ENCODE data around the gene PREX1.
"Not testable (repeated sequence)": the region's sequence is repeated elsewhere in the genome, so short reads cannot be mapped to it uniquely, and the experiment has no call there.

PREX1 gene

DNA sequence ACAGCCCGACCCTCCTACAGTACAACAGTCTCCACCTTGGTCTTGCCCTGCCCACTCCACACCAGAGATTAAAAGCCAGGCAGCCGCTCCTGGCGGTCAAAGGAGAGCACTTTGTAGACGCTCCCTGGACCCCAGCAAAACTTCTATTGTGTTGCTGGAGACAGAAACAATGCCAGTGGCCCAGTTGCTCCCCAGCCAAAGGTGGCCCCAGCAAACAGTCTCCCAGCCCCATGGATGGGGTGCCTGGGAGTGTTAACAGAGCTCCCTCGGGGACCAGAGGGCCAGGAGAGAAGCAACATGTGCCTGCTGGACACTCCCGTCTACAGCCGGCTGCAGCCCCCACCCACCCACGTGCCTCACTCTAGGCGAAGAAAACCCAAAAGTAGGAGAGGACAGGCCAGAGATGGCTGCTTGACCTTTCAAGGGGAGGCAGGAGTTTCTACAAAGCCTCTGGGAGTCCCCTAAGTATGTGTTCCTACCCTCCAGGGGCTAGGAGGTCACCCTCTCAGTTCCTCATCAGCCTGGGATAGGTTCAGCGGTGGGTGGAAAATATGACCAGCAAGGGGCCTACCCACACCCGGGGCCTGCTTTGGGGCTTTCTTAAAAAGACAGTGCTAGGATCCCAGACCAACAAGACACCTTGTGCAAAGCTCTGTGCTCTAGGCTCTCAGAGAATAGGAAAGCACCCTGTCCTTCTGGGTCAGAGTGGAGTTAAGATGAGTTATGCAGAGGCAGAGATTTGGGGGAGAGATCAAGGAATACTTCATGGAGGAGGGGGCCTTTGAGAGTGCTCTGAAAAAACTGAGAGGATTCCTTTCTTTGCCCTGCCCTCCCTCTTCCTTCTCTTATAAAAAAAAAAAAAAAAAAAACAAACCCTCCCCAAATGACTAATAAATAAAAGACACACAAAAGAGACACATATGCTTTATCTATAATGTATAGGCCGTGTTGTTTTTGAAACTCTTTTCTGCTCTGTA, 19.0 kb upstream of the PREX1 start:
- no peak for DNase-seq

DNA sequence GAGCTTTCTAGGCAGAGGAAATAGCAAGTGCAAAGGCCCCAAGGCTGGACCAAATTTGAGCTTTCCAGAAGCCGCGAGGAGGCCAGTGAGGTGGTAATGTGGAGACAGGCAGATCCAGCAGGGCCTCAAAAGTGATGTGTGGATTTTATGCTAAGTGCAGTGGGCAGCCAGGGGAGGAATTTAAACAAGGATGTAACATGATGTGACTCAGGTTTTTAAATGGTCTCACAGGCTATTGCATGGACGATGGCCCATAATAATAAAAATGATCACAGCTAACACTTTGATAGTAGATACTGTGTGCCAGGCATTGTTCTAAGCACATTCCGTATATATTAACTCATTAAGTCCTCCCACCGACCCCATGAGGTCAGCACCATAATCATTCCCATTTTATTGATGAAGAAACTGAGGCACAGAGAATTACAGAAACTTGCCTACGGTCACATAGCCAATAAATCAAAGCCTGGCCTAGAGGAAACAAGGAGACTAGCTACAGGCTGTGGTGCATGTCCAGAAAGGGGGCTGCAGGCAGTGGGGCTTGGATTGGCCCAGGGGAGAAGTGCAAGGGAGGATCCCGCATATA, 18.0 kb upstream of the PREX1 start:
- DNase-seq = no peak

DNA sequence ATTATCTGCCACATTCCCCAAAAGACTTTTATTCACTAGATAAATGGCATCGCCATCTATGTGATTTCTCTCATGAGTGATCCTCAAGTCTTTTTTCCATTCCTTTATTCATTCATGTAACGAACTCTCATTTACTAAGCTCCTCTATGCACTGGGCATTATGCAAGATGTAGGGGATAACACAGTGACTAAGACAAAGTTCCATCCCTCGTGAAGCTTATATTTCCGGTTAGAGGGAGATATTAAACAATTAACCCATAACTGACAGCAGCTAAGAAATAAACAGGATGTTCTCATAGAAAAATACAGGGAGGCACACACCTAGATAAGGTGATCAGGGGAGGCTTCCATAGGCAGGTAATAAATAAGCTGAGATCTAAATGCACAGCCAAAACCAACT, 17.2 kb upstream of the PREX1 start:
- DNase-seq = no peak

DNA sequence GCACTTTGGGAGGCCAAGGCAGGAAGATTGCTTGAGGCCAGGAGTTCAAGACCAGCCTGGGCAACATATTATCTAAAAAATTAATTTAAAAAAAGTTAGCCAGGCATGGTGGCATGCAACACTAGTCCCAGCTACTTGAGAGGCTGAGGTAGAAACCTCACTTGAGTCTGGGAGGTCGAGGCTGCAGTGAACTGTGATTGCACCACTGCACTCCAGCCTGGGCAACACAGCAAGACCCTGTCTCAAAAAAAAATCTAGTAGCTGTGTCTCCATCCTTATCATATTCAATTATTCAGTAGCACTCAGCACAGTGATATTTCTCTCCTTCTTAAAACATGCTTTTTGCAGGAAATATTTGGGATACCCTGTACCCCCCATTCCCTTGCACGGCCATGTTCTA, 16.1 kb upstream of the PREX1 start:
- not testable (repeated sequence) for DNase-seq

DNA sequence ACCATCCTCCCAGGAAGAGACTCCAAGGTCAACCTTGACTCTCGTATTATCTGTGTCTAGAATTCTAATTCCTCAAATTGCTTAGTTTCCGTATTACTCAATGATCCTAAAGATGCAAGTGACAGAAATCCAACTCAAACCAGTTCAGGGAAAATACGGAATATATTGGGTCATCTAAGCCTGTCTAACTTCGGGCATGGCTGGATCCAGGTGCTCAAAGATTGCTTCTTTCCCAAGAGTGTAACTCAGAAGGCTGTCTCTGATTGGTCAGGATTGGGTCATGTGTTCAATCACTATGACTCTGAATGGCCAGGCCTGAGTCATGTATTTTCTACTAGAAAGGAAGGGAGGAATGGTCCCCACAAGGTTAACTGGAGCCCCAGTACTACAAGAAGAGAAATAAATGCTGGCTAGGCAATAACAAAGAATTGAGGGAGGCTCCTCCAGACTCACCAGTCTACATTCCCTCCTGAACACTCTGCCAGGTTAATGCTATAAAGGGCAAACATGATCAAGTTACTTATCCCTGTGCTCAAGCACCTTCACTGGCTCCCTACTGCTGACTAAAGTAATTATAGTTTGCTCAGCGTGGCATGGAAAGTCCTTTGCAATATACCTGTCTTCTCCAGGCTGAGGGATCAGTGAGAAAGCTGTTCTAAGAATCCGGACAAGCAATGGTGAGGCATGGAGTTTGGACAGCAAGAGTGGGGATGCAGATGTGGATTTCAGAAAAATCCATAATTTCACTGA, 15.4 kb upstream of the PREX1 start:
- no peak for DNase-seq

DNA sequence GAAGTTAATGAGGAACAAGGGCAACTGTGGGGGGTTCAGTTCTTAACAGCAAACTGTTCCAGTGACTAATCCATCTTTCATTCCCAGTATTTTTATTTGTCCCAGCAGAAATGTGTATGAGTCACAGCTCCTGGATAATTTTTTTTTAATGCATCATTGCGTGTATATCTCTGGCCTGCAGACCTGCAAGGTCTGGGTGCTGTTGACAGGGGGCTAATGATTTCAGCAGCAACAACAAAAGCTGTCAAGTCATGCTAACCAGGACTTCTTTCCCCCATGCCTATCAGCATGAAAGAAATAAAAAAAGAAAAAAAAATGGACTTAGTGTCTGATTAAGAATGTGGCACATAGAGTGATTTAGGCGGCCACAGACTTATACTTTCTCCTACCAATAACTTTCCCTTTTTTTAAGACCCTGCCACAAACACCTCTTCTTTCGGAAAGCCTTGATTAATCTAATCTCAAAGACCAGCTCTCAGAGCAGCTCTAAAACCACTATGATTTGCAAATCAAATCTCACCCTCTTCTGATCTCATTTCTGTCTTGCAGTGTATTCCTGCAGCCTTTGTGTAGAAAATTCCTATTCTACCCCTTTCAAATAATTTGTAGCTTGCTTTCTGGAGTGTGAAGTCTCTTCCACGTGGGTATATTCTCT, 14.2 kb upstream of the PREX1 start:
- DNase-seq = no peak

DNA sequence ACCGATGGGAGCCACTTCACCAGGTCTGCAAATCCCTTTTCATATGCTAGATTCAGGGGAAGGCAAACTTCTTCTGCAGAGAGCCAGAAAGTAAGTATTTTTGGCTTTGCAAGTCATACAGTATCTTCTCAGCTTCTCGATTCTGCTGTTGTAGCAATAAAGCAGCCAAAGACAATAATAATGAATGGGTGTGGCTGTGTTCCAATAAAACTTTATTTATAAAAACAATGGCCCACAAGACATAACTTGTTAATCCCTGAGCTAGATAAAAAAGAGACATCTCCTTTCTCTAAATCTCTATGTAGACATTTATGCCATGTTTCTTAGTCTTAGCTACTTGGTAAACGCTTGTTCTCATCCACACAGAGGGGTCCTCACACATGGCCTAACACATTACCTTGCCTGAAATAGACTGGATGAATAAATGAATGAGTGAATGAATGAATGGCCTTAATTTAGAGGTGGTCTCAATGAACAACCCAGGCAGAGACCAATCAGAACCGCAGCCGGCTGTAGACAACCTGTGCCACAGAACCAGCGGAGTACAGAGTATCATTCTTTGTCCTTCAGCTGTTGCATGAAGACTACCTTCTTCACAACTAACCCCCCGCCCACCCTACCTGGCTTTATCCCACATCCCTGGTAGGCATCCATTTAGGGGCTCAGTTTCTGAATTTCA, 13.5 kb upstream of the PREX1 start:
- no peak for DNase-seq

DNA sequence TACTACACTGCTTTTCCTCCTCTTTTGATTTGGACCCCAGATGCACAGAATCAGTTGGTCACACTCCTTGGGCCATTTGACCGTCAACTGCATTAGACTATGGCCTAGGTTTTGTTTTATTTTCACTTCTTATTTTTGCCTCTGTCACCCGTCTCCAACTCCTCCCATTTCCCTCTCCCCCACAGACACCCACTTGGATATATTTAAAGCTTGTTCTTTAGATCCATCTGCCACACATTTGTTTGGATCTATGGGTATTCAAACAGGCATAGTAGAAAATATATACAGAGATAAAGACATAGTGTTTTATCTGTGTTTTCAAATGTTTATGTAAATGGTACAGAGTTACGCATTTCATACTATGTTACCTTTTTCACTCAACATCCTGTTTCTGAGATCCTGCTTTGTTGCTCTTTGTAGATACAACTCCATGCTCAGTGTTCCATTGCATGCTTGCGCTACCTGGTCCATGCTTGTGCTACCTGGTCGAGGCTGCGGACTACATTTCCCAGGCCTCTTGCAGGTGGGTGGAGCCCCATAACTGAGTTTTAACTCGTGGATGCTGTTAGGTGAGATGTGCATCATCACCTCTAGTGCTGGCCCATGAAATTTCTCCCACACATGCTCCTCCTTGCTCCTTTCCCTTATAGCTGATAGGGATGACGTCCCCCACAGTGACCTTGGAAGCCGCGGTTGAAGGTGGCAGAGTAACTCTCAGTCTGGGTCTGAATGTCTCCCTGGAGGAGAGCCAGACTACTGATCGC, 11.5 kb upstream of the PREX1 start:
- no peak for DNase-seq

DNA sequence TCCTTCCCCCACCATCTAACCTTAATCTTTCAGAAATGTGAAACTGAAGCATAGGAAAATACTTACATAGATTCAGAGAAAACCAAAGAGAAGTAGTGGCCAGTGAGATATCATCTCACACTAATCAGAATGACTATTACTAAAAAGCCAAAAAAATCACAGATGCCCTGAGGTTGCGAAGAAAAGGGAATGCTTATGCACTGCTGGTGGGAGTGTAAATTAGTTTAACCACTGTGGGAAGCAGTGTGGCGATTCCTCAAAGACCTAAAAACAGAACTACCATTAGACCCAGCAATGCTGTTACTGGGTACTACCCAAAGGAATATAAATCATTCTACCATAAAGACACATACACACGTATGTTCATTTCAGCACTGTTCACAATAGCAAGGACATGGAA, 9.2 kb upstream of the PREX1 start:
- no peak for DNase-seq

DNA sequence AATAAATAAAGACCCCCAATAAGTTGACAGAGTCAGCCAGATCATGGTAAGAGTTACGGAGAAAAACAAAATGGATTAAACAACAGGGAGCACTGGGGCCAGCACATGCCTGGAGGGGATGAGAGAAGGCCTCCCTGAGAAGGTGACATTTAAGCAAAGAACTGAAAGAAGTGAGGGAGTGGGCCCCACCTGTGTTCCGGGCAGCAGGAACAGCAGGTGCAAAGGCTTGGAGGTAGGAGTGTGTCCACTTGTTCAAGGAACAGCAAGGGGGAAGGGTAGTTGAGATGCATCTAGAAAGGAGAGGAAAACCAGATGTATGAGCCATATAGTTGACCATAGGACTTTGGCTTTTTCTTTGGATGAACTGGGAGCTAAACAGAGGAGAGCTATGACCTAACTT, 7.6 kb upstream of the PREX1 start:
- no peak for DNase-seq

DNA sequence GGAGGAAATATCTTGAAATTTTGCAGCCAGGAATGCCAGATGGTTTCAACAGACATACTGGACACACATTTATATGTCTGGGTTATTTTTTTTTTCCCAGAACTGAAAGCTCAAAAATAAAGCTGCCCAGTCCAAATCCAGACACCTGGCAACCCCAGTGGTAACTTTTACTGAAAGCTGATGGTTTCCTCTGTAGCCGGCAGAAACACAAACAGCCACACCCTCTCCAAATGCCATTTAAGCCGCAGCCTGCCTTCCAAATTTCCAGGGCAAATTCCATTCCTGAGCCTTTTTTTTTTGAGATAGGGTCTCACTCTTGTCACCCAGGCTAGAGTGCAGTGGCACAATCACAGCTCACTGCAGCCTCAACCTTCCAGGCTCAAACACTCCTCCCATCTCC, 6.5 kb upstream of the PREX1 start:
- no peak for DNase-seq

DNA sequence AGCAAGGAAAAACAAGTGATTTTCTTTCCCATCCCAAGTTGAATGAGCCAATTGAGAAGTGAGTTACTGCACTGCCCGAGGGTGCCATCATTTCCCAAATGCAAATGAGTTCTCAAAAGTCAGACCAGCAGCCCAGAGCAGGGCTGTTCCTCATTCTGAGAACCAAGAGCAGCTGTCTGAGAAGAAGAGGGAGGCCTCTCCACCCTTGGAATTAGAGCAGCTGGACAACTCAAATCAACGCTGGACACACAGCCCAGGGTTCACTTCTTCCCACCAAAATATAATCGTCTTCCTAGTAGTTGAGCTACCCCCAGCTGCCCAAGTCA, 4.6 kb upstream of the PREX1 start:
- no peak for DNase-seq

DNA sequence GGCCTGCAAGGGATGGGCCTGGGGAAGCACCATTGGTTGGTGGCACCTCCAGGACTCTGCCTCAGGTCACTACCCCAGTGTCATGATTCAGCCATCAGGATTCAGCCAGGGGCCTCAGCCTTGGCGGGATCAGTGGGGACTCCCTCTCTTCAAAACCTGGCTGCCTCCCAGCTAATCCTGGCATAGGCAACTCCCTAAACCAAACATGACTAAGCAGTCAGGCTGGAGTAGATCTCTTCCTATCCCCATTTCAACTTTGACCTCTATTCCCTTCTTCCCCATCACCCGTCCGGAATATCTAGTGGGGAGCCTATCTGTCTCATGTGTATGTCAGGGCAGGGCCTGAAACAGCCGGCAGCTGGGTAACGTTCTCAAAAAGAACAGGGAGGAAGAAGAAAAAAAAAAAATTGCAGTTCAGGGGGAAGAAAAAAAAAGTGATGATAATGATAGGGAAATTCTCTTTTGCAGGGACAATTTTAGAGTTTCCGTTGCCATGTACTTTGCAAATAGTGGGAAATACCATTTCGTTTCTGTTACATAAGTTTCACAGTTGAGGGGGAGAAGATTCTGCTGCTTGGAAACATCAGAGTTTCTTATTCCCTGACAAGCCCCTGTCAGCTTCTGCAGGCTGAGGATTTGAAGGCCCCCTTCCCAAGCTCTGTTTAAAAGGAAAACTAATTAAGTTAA, 4.1 kb upstream of the PREX1 start:
- no peak for DNase-seq

DNA sequence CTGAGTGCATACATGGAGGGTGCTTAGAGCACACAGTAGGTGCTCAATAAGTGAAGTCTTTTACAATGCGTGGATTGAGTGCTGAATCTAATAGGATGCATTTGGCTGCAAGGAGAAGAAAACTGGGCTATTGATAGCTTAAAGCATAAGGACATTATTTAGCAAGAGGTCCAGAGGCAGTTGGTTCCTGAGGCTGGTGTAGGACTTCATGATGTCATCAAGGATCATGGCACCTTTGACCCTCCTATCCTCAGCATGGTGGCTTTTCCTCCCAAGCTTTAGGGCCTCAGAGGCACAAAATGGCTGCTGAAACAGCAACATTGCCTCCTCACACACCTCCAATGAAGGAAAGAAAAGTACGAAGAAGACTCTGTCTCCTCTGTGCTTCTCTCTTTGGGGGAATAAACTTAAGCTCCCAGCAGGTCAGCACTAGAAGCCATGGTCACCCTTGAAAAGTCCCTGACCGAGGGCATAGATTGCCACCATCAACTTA, 3.1 kb upstream of the PREX1 start:
- no peak for DNase-seq

DNA sequence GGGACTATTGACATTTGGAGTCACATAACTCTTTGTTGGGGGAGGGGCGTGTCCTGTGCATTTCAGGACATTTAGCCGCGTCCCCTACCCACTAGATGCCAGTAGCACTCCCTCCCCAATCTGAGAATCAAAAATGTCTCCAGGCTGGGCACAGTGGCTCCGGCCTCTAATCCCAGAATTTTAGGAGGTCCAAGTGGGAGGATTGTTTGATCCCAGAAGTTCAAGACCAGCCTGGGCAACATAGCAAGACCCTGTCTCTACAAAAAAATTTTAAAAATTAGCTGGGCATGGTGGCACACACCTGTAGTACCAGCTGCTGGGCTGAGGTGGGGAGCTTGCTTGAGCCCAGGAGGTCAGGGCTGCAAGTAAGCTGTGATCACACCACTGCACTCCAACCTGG, 2.1 kb upstream of the PREX1 start:
- no peak for DNase-seq

DNA sequence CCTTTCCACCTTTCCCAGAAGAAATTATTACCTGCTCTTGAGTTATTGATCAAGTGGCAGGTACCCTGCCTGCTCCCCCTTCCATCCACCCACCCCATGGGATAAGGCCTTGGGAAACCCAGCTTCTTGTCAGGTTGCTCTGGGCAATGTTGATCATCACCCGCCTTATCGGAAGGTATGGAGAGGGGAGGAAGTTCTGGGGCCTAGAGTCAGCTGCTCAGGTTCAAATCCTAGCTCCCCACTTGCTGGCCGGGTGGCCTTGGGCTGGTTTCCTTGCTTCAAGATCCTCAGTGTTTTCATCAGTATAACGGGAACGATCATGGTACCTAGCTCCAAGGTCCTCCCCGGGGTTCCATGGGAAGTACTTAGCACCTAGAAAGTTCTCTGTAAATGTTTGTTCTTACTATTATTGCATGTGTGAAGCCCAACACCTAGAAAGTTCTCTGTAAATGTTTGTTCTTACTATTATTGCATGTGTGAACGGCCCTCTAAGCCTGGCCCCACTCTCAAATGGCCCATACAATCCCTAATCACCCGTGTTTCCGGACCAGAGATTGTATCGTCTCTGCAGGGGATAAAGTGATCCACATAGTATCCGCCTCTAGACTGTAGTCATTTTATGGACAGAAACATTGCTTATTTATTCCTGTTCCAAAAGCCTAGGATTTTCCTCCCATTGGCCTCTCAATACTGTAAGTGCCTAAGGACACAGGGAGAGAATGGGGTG, 1.1 kb upstream of the PREX1 start:
- no peak for DNase-seq

DNA sequence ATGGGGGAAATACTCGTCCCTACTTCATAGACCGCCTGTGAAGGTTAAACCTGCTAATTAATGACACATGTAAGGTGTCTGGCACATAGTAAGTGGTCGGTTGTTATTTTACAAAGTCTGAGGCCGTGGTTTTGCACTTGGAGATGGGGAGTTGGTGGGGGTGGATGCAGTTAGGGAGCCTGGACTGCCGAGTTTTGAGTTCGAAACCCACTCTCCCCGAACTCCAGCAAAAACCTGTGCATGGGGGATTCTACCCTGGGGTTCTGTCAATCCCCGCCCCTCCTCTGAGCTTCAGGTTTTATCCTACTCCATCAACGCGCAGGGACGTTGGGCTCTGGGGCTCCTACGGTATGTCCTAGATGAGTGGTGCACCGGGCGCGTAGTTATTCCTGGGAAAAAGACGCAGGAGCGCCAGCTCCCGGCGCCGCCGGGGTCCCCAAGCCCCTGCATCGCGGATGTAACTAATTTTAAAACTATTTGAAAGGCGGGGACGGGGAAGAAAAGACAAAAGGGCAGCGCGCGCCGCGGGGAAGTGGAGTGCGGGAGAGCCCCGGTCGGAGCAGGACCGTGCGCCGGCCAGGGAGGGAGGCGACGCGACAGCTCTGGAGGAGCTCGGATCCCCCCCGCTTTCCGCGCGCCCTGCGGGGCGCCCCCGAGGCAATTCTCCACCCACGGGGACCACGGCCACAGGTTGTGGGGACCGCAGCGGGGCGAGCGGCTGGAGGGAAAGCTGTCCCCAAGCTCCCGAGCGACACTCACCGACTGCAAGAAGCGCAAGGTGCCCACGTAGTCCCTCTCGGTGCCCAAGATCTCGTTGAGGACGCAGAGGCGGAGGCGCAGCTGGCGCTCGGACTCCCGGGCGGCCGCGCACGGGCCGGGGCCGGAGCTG, 672 bp downstream of the PREX1 start:
- DNase-seq = no peak

DNA sequence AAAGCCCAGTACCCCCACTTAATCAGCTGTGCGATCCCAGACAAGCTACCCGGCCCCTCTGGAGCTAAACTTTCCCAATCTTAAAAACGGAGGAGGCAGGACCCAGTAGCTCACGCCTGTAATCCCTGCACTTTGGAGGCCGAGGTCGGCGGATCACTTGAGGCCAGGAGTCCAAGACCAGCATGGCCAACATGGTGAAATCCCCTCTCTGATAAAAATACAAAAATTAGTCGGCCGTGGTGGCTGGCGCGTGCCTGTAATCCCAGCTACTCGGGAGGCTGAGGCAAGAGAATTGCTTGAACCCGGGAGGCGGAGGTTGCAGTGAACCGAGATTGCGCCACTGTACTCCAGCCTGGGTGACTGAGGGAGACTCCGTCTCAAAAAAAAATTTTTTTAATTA, 1.3 kb downstream of the PREX1 start:
- DNase-seq = not testable (repeated sequence)

DNA sequence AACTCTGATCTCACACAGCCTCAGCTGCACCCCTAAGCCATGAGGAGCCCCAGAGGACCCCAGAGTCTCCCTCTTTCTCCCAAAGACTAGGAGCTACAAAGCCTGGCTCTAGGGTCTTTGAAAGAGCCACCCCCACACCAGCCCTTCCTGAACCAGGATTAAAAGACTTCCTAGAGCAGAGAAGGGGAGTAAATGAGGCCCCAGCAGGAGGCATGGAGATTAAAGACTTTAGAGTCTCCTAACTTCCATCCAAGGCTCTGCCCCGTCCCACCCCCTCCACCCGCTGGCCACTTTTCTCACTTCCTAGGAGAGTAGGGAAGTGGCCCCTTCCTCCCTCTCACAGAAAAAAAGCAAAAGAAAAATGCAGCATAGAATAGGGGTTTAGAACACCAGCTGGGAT, 1.7 kb downstream of the PREX1 start:
- DNase-seq = no peak

DNA sequence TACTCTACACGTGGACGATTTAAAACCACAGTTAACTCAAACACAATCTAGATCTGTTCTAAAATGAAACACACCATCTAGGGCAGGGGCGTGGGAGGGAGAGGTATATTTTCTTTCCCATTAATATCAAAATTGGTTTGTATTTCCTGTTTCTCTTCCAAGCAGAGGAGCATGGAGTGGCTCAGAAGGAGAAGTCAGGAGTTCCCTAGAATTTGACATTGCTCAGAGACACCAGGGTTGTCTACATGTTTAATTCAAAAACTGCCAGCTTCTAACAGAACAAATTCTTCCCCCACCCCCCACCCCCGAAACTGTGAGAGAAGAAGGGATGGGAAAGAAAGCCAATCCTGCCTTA, 2.3 kb downstream of the PREX1 start:
- no peak for DNase-seq
